Smooth muscle cell (in vitro differentiated cells): Measurements from ENCODE around the gene FOXP1. TPM values are rescaled to one million over a fixed set of nuclear protein-coding genes. Genes with fewer than 3 reads are reported as not detected.

Experiments used
- DNase-seq: peaks from one replicate; lab custom pipeline; 2025; ENCODE audit not compliant: unreplicated experiment; lab: John Stamatoyannopoulos, UW
- H2AFZ ChIP-seq: fragments of 200-600 bp; sonication (generic); 2 replicates; pipeline ENCODE4 v1.6.0; 2016; ENCODE audit warnings: antibody characterized with exemption, low read depth, mild to moderate bottlenecking
- H3F3A ChIP-seq: fragments of 200-600 bp; sonication (generic); 2 replicates; pipeline ENCODE4 v1.6.0; 2017; ENCODE audit warnings: antibody characterized with exemption, low read depth
- H3K27ac ChIP-seq: fragments of 200-600 bp; sonication (generic); 2 replicates; pipeline ENCODE4 v1.5.1; 2016; ENCODE audit warnings: low read depth, mild to moderate bottlenecking
- H3K27me3 ChIP-seq: fragments of 200-600 bp; sonication (generic); 2 replicates; pipeline ENCODE4 v1.6.1; 2016; ENCODE audit warnings: low read depth, mild to moderate bottlenecking
- H3K36me3 ChIP-seq: fragments of 200-600 bp; sonication (generic); 2 replicates; pipeline ENCODE4 v1.5.1; 2016; ENCODE audit warnings: low read depth
- H3K4me1 ChIP-seq: fragments of 200-600 bp; sonication (generic); 2 replicates; pipeline ENCODE4 v1.5.1; 2016; ENCODE audit warnings: low read depth
- H3K4me2 ChIP-seq: fragments of 200-600 bp; sonication (generic); 2 replicates; pipeline ENCODE4 v1.6.0; 2016; ENCODE audit warnings: mild to moderate bottlenecking
- H3K4me3 ChIP-seq: fragments of 200-600 bp; sonication (generic); 2 replicates; pipeline ENCODE4 v1.5.1; 2016; ENCODE audit warnings: mild to moderate bottlenecking
- H3K79me2 ChIP-seq: fragments of 200-600 bp; sonication (generic); 2 replicates; pipeline ENCODE4 v1.6.0; 2016; ENCODE audit warnings: low read depth, mild to moderate bottlenecking
- H3K9ac ChIP-seq: fragments of 200-600 bp; sonication (generic); 2 replicates; pipeline ENCODE4 v1.6.0; 2016; ENCODE audit warnings: low read depth
- H3K9me3 ChIP-seq: fragments of 200-600 bp; sonication (generic); replicated peaks from 2 replicates; pipeline ENCODE4 v1.5.1; 2016; ENCODE audit warnings: low read depth
- H4K20me1 ChIP-seq: fragments of 200-600 bp; sonication (generic); 2 replicates; pipeline ENCODE4 v1.6.0; 2016; ENCODE audit warnings: low read depth
- CTCF ChIP-seq: fragments of 200-600 bp; sonication (generic); IDR thresholded peaks from 2 replicates; pipeline ENCODE4 v1.5.1; 2017; ENCODE audit warnings: borderline replicate concordance, mild to moderate bottlenecking, antibody characterized with exemption; ENCODE audit not compliant: insufficient read depth, poor library complexity, severe bottlenecking
- WGBS: methylation state at CpG from one replicate; pipeline ENCODE4 v1.1.7; 2016; ENCODE audit warnings: low lambda C conversion rate; 5-methylcytosine and 5-hydroxymethylcytosine counted together
- polyA plus RNA-seq: library from polyadenylated mRNA; unstranded; fragments of >200 nt; fragmentation: Nextera tagmentation; extraction: Ambion mirVana; gene quantifications from 2 replicates; pipeline ENCODE4 v1.2.1, GENCODE V29; 2016
- total RNA-seq: library from RNA; depleted of rRNA; stranded (reverse); fragments of >200 nt; gene quantifications from 2 replicates; pipeline ENCODE4 v1.2.3, GENCODE V29; 2014

Gene FOXP1
- total and polyA plus RNA-seq, 2 experiments from 2014 or later: 40.9 to 68.0 TPM

DNA sequence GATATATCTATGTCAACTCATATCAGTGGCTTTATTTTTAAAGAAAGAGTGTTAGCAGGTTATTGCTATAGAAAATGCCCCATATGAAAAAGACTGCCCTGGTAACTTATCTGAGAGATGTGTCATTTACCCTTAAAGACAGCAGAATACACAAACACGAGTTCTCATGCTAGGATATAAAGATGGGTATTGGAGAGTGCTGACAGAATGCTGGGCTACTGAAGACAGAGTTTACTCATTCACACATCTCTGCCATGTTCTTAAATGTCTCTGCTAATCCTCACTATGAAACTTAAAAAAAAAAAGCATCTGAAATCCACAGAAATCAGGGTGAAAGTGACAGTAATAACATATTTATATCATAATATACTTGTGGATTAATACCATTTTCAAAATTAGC, 126.7 kb downstream of the FOXP1 start:
- Histone ChIP-seq H3K9me3 (no peaks in the 10 kb centered on the region), H2AFZ (no peak overlapping the region), H3K9ac (no peak overlapping the region), H3F3A (no peaks in the 10 kb centered on the region), H3K79me2 (peaks cover 40% of the 10 kb centered on the region), H3K27me3 (no peaks in the 10 kb centered on the region), H3K4me2 (no peak overlapping the region), H3K27ac (no peak overlapping the region), H3K36me3 (peaks cover 4% of the 10 kb centered on the region), H3K4me1 (peaks cover 11% of the 10 kb centered on the region), H3K4me3 (no peak overlapping the region), H4K20me1 (no peaks in the 10 kb centered on the region)
- DNase-seq: no peak
- TF ChIP-seq CTCF: no peak
- 21% methylated on average over 1 of the region's 1 CpG for WGBS

DNA sequence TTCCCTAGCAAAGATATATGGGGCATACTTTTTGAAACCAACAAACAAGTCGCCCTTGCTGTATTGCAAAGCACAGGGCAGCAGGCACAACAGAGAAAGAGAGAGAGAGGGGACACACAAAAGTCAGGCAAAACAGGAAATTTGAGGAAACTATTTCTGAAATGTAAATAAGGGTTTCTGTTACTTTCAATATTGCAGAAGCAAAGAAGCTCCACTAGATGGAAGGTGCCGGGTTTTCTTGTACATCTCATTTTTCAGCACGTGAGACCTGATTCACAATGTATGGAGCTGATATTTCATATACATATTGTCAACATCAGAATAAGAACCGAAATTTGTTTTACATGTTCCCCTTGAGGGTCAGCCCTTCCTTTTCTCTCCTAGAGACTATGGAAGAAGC, 127.4 kb downstream of the FOXP1 start:
- Histone ChIP-seq H3K9ac (no peak overlapping the region), H3K27me3 (no peaks in the 10 kb centered on the region), H4K20me1 (no peaks in the 10 kb centered on the region), H3K79me2 (peaks cover 44% of the 10 kb centered on the region), H3K27ac (no peak overlapping the region), H3K36me3 (peaks cover 4% of the 10 kb centered on the region), H3K4me2 (peak overlapping the region; percentile 56), H3K9me3 (no peaks in the 10 kb centered on the region), H2AFZ (no peak overlapping the region), H3F3A (no peaks in the 10 kb centered on the region), H3K4me3 (no peak overlapping the region), H3K4me1 (peaks cover 17% of the 10 kb centered on the region)
- no peak for TF ChIP-seq CTCF
- WGBS: 82% methylated on average over 4 of the region's 4 CpGs
- DNase-seq: no peak

GRCh38 chr3:71454512-71455403, 128.8 kb downstream of the FOXP1 start:
- Histone ChIP-seq H3K27me3 (no peaks in the 10 kb centered on the region), H3K27ac (no peak overlapping the region), H3K9me3 (no peaks in the 10 kb centered on the region), H4K20me1 (no peaks in the 10 kb centered on the region), H3K4me1 (peaks cover 22% of the 10 kb centered on the region), H3K36me3 (no peaks in the 10 kb centered on the region), H3K4me2 (no peak overlapping the region), H3K9ac (no peak overlapping the region), H3F3A (no peaks in the 10 kb centered on the region), H3K79me2 (peaks cover 44% of the 10 kb centered on the region), H3K4me3 (no peak overlapping the region), H2AFZ (no peak overlapping the region)
- 90% methylated on average over 15 of the region's 15 CpGs for WGBS
- no peak for TF ChIP-seq CTCF
- DNase-seq: no peak
